IMR-90 (cell line): Measurements from ENCODE around the gene FOXD4L6.
"Not testable (repeated sequence)": the region's sequence is repeated elsewhere in the genome, so short reads cannot be mapped to it uniquely, and the experiment has no call there.

Experiments used
- RCOR1 ChIP-seq: IDR thresholded peaks from 2 replicates; pipeline ENCODE4 v1.6.1; 2012; ENCODE audit warnings: mild to moderate bottlenecking, low read length, improper control_type of control experiment; ENCODE audit not compliant: insufficient replicate concordance
- USF2 ChIP-seq: fragments of 150-350 bp; IDR thresholded peaks from 2 replicates; pipeline ENCODE4 v1.6.1; 2017; ENCODE audit warnings: mild to moderate bottlenecking, antibody characterized with exemption, low read length, low read depth
- TF ChIP-seq, protein P1 (sequence below): conservative IDR thresholded peaks from 2 replicates; pipeline ENCODE4 v1.5.1; 2012; ENCODE audit warnings: mild to moderate bottlenecking, low read depth, low read length, improper control_type of control experiment

DNA sequence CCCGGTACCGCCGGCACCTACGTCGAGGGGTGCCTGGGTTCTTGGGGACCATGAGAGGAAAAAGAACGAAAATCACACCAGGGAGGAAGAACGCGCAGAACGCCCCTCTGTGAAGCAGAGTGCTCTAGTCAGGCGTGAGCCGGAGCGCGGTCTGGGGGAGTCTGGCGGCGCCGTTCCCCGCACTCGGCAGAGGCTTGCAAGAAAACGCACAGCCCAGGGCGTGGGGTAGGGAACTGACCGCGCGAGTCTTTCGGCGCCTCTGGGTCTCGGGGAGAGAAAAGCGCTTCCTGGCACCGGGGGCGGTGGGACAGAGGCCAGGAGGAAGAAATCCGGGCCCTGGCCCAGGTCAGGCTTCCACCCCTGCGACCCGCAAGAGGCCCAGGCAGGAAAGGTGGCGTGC is 4.7 kb downstream of the FOXD4L6 start:
- TF ChIP-seq, protein P1, sequence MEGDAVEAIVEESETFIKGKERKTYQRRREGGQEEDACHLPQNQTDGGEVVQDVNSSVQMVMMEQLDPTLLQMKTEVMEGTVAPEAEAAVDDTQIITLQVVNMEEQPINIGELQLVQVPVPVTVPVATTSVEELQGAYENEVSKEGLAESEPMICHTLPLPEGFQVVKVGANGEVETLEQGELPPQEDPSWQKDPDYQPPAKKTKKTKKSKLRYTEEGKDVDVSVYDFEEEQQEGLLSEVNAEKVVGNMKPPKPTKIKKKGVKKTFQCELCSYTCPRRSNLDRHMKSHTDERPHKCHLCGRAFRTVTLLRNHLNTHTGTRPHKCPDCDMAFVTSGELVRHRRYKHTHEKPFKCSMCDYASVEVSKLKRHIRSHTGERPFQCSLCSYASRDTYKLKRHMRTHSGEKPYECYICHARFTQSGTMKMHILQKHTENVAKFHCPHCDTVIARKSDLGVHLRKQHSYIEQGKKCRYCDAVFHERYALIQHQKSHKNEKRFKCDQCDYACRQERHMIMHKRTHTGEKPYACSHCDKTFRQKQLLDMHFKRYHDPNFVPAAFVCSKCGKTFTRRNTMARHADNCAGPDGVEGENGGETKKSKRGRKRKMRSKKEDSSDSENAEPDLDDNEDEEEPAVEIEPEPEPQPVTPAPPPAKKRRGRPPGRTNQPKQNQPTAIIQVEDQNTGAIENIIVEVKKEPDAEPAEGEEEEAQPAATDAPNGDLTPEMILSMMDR = not testable (repeated sequence)
- not testable (repeated sequence) for TF ChIP-seq RCOR1, USF2
